ENCODE measurements around the gene TTC9C.
A peak's percentile ranks its signal among the peaks of the same experiment; 100 is the strongest.

Gene TTC9C

DNA sequence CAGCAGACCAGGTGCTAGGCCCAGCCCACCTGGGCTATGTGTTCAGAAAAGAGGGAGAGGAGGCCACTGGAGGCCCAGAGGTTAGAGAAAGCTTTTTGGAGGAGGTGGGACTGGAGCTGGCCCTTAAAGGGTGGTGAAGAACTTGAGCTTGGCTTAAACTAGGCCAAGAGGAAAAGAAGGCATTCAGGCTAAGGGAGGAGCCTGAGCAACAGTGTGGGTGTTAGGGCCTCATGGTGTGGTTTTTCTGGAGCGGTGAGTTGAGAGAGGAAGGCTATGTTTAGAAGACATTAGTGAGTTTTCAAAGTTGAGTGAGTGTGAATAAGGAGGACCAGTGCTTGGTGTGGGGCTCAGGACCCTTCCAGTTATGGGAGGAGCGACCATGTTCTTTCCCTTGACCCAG, 49.1 kb downstream of the TTC9C start:
- no peak for DNase-seq
- Histone ChIP-seq H3K9me3 (ENCODE audit: insufficient read depth, low read depth, low read length) (peaks cover 2% of the 10 kb centered on the region), H3K79me2 (ENCODE audit: control insufficient read depth, insufficient read depth, low read length, poor library complexity) (no peaks in the 10 kb centered on the region), H3K4me3 (ENCODE audit: low read depth, low read length) (no peak overlapping the region), H3K14ac (ENCODE audit: low read length) (no peak overlapping the region), H2AFZ (ENCODE audit: insufficient read depth, low read length, poor library complexity) (no peak overlapping the region), H3K23ac (ENCODE audit: low read length) (no peak overlapping the region), H3K4me1 (ENCODE audit: control insufficient read depth in 1 of 2, insufficient read depth in 2 of 2, low read length in 2 of 2) (no peaks in the 10 kb centered on the region), H3K4ac (ENCODE audit: low read depth, low read length) (no peak overlapping the region), H3K36me3 (ENCODE audit: control insufficient read depth in 1 of 2, insufficient read depth in 2 of 2, low read length in 2 of 2) (peaks cover 48 to 49% of the 10 kb centered on the region in 2 experiments), H3K9ac (ENCODE audit: low read length) (no peak overlapping the region), H2BK120ac (ENCODE audit: insufficient read depth, low read length, poor library complexity) (no peak overlapping the region), H4K12ac (ENCODE audit: low read depth, low read length) (no peak overlapping the region), H2AK5ac (ENCODE audit: low read length) (no peak overlapping the region), H4K91ac (ENCODE audit: low read depth, low read length) (no peak overlapping the region), H4K8ac (ENCODE audit: low read depth, low read length) (no peak overlapping the region), H2BK12ac (ENCODE audit: low read length) (no peak overlapping the region), H3K4me2 (ENCODE audit: low read length) (no peak overlapping the region), H3K27ac (ENCODE audit: low read depth, low read length) (no peak overlapping the region), H3K18ac (ENCODE audit: low read length) (no peak overlapping the region), H3K79me1 (ENCODE audit: low read length) (no peaks in the 10 kb centered on the region), H2BK5ac (ENCODE audit: low read depth, low read length, poor library complexity) (no peak overlapping the region), H3K27me3 (ENCODE audit: insufficient read depth, low read length) (no peaks in the 10 kb centered on the region)
- WGBS (ENCODE audit: extremely low coverage, insufficient coverage, insufficient read length): no CpG with 5 or more reads among the region's 2 CpGs

DNA sequence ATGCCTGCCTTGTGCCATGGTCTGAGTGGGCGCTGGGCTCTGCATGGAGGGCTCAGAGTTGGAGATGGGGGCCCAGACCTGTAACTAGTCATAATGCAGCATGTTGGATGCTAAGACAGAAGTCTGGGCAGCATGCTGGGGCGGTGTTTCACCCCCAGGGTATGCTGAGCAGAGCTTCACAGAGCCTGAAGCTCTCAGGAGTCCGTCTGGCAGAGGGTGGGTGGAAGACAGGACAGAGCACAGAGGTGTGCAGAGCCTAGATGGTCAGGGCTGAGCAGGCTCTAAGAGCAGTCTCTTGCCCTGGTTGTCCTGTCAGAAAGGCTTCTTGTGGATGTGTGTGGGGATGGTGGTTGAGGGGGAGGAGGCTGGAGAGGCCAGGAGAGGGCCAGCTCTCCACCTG, 50.2 kb downstream of the TTC9C start:
- Histone ChIP-seq H3K9me3 (ENCODE audit: insufficient read depth, low read depth, low read length) (peaks cover 4% of the 10 kb centered on the region), H3K4me1 (ENCODE audit: control insufficient read depth in 1 of 2, insufficient read depth in 2 of 2, low read length in 2 of 2) (no peaks in the 10 kb centered on the region), H3K4me3 (ENCODE audit: low read depth, low read length) (no peak overlapping the region), H2AK5ac (ENCODE audit: low read length) (no peak overlapping the region), H3K14ac (ENCODE audit: low read length) (no peak overlapping the region), H4K12ac (ENCODE audit: low read depth, low read length) (no peak overlapping the region), H3K18ac (ENCODE audit: low read length) (no peak overlapping the region), H3K9ac (ENCODE audit: low read length) (no peak overlapping the region), H2BK5ac (ENCODE audit: low read depth, low read length, poor library complexity) (no peak overlapping the region), H3K79me2 (ENCODE audit: control insufficient read depth, insufficient read depth, low read length, poor library complexity) (no peaks in the 10 kb centered on the region), H3K36me3 (ENCODE audit: control insufficient read depth in 1 of 2, insufficient read depth in 2 of 2, low read length in 2 of 2) (peaks cover 51 to 54% of the 10 kb centered on the region in 2 experiments), H2BK12ac (ENCODE audit: low read length) (no peak overlapping the region), H3K23ac (ENCODE audit: low read length) (no peak overlapping the region), H2BK120ac (ENCODE audit: insufficient read depth, low read length, poor library complexity) (no peak overlapping the region), H4K8ac (ENCODE audit: low read depth, low read length) (no peak overlapping the region), H3K27me3 (ENCODE audit: insufficient read depth, low read length) (no peaks in the 10 kb centered on the region), H3K27ac (ENCODE audit: low read depth, low read length) (no peak overlapping the region), H3K79me1 (ENCODE audit: low read length) (no peaks in the 10 kb centered on the region), H4K91ac (ENCODE audit: low read depth, low read length) (no peak overlapping the region), H3K4ac (ENCODE audit: low read depth, low read length) (no peak overlapping the region), H3K4me2 (ENCODE audit: low read length) (no peak overlapping the region), H2AFZ (ENCODE audit: insufficient read depth, low read length, poor library complexity) (no peak overlapping the region)
- WGBS (ENCODE audit: extremely low coverage, insufficient coverage, insufficient read length): no CpG with 5 or more reads among the region's 3 CpGs
- DNase-seq: no peak

DNA sequence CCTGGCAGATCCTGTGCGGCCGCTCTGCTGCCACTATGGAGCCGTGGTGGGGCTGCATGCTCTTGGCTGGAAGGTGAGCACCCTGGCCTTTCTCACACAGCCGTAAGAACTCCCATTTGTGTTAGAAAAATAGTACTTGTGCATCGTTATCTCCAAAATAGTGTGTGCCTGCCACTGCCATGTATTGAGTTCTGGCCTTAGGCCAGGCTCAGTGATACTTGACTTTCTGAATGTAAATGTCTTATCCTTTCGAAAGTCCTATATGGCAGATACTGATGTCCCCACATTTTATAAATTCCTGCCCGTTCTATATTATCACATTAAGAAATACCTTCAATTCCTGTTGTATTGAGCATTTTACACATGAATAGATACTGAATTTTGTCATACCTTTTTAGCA, 54.5 kb downstream of the TTC9C start:
- no CpG with 5 or more reads among the region's 7 CpGs for WGBS (ENCODE audit: extremely low coverage, insufficient coverage, insufficient read length)
- Histone ChIP-seq H3K36me3 (ENCODE audit: control insufficient read depth in 1 of 2, insufficient read depth in 2 of 2, low read length in 2 of 2) (peaks cover 25 to 31% of the 10 kb centered on the region in 2 experiments), H3K4me2 (ENCODE audit: low read length) (no peak overlapping the region)

DNA sequence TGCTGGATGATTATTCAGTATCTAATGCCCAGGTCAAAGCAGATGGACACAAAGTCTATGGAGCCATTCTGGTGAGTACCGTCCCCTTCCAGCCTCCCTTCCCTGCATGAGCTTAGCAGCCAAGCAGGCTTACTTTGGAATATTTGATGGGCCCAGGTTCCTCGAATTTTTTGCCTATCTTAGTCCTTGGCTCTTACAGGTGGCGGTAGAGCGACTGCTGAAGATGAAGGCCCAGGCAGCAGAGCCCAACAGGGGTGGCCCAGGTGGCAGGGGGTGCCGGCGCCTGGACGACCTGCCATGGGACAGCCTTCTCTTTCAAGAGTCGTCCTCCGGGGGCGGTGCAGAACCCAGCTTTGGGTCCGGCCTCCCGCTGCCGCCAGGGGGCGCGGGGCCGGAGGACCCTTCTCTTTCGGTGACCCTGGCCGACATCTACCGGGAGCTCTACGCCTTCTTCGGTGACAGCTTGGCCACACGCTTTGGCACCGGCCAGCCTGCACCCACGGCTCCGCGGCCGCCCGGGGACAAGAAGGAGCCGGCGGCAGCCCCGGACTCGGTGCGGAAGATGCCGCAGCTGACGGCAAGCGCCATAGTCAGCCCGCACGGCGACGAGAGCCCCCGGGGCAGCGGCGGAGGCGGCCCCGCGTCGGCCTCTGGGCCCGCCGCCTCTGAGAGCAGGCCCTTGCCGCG, 58.2 kb downstream of the TTC9C start:
- Histone ChIP-seq H3K36me3 (ENCODE audit: control insufficient read depth in 1 of 2, insufficient read depth in 2 of 2, low read length in 2 of 2) (peaks cover 28 to 33% of the 10 kb centered on the region in 2 experiments), H3K27ac (ENCODE audit: low read depth, low read length) (peak overlapping the region; percentile 91)

More for the DNA sequence above, 54.5 kb downstream of the TTC9C start:
- Histone ChIP-seq H3K27me3 (ENCODE audit: insufficient read depth, low read length) (no peaks in the 10 kb centered on the region), H3K4me1 (ENCODE audit: control insufficient read depth in 1 of 2, insufficient read depth in 2 of 2, low read length in 2 of 2) (no peaks in the 10 kb centered on the region), H4K12ac (ENCODE audit: low read depth, low read length) (no peak overlapping the region), H3K9me3 (ENCODE audit: insufficient read depth, low read depth, low read length) (peaks cover 6% of the 10 kb centered on the region), H2BK5ac (ENCODE audit: low read depth, low read length, poor library complexity) (no peak overlapping the region), H3K18ac (ENCODE audit: low read length) (no peak overlapping the region), H3K9ac (ENCODE audit: low read length) (no peak overlapping the region), H2AFZ (ENCODE audit: insufficient read depth, low read length, poor library complexity) (no peak overlapping the region), H3K4me3 (ENCODE audit: low read depth, low read length) (peak overlapping the region; percentile 36), H3K23ac (ENCODE audit: low read length) (no peak overlapping the region), H4K91ac (ENCODE audit: low read depth, low read length) (no peak overlapping the region), H3K27ac (ENCODE audit: low read depth, low read length) (no peak overlapping the region), H2BK120ac (ENCODE audit: insufficient read depth, low read length, poor library complexity) (no peak overlapping the region), H3K79me1 (ENCODE audit: low read length) (peaks cover 11% of the 10 kb centered on the region), H3K4ac (ENCODE audit: low read depth, low read length) (no peak overlapping the region), H4K8ac (ENCODE audit: low read depth, low read length) (no peak overlapping the region), H3K79me2 (ENCODE audit: control insufficient read depth, insufficient read depth, low read length, poor library complexity) (peaks cover 10% of the 10 kb centered on the region), H2BK12ac (ENCODE audit: low read length) (no peak overlapping the region), H3K14ac (ENCODE audit: low read length) (no peak overlapping the region), H2AK5ac (ENCODE audit: low read length) (no peak overlapping the region)
- DNase-seq: no peak

More for the DNA sequence above, 58.2 kb downstream of the TTC9C start:
- peak overlapping the region; percentile 94 for H3K14ac ChIP-seq (ENCODE audit: low read length)
- H3K18ac ChIP-seq (ENCODE audit: low read length): peak overlapping the region; percentile 82
- peak; percentile 86 to 95 for DNase-seq
- peak overlapping the region; percentile 83 for H2BK5ac ChIP-seq (ENCODE audit: low read depth, low read length, poor library complexity)
- H2BK12ac ChIP-seq (ENCODE audit: low read length): peak overlapping the region; percentile 40
- peaks cover 6% of the 10 kb centered on the region for H3K9me3 ChIP-seq (ENCODE audit: insufficient read depth, low read depth, low read length)
- H3K79me1 ChIP-seq (ENCODE audit: low read length): peaks cover 13% of the 10 kb centered on the region
- no CpG with 5 or more reads among the region's 51 CpGs for WGBS (ENCODE audit: extremely low coverage, insufficient coverage, insufficient read length)
- H3K4me2 ChIP-seq (ENCODE audit: low read length): peak overlapping the region; percentile 89
- peak overlapping the region; percentile 77 for H2BK120ac ChIP-seq (ENCODE audit: insufficient read depth, low read length, poor library complexity)
- no peaks in the 10 kb centered on the region for H3K27me3 ChIP-seq (ENCODE audit: insufficient read depth, low read length)
- H3K4me3 ChIP-seq (ENCODE audit: low read depth, low read length): peak overlapping the region; percentile 92
- H3K4me1 ChIP-seq (ENCODE audit: control insufficient read depth in 1 of 2, insufficient read depth in 2 of 2, low read length in 2 of 2): peaks cover 0 to 4% of the 10 kb centered on the region in 2 experiments
- H4K91ac ChIP-seq (ENCODE audit: low read depth, low read length): peak overlapping the region; percentile 92
- H3K9ac ChIP-seq (ENCODE audit: low read length): peak overlapping the region; percentile 77
- H3K79me2 ChIP-seq (ENCODE audit: control insufficient read depth, insufficient read depth, low read length, poor library complexity): peaks cover 18% of the 10 kb centered on the region
- H4K8ac ChIP-seq (ENCODE audit: low read depth, low read length): peak overlapping the region; percentile 87
- no peak overlapping the region for H3K23ac ChIP-seq (ENCODE audit: low read length)
- peak overlapping the region; percentile 77 for H2AK5ac ChIP-seq (ENCODE audit: low read length)
- peak overlapping the region; percentile 86 for H2AFZ ChIP-seq (ENCODE audit: insufficient read depth, low read length, poor library complexity)
- H3K4ac ChIP-seq (ENCODE audit: low read depth, low read length): peak overlapping the region; percentile 73
- H4K12ac ChIP-seq (ENCODE audit: low read depth, low read length): peak overlapping the region; percentile 74
